NCI-H2029 (cell line): ENCODE data around the gene SLC7A7.
"Not testable (repeated sequence)": the region's sequence is repeated elsewhere in the genome, so short reads cannot be mapped to it uniquely, and the experiment has no call there.

Experiments used
- DNase-seq: peaks from one replicate; lab custom pipeline; 2025; lab: John Stamatoyannopoulos, UW

Gene SLC7A7

DNA sequence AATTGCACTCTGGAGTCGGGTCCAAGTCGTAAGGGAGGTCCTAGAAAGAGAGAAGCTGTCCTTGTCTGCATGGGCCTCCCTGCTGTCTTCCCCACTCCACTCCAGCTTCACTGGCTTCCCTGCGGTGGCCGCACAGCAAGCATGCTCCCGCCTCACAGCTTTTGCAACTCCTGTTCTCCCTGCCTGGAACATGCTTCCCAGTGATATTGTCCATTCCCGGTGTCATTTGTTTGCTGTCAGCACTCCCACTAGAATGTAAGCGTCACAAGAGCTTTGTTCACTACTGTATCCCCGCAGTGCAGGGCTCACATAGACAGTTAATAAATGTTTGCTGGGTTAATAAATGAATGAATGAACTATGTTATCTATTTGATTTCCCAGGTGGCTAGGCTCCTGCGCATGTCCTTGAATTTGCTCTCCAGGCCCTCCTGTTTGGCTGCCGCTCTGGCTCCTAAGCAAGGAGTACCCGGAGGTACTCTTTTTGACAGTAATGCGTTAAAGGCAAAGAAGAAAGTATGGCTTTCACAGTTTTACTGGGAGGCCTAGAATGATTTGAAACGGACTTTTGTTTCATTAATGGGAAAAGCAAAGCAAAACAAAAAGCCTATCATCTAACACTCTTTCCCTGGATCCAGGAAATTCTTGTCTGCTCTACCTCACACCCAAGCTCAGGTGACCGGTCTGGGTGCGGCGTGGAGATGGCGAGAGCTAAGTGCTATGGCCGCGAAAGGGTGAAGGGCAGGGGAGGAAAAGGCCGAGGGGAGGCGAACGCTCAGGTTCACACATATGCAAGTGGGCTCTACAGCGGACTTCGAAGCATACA, 6.2 kb upstream of the SLC7A7 start:
- peak; percentile 51 for DNase-seq

DNA sequence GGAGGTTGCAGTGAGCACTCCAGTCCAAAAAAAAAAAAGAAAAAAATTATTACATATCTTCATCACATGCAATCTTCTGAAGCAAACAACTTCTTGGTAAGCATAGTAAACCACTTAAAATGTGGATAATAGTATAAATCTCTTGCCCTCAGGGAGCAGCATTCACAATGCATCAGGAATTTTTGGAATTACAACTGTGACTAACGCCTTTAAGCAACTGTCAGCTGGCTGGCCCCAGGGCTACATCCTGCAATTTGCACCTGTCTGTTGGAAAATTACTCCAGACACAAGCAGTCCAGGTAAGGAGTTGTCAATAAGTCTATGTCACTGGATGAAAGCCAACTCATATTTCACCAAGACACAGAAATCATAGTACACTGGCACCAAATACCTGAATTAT, 5.5 kb upstream of the SLC7A7 start:
- DNase-seq = peak; percentile 44

DNA sequence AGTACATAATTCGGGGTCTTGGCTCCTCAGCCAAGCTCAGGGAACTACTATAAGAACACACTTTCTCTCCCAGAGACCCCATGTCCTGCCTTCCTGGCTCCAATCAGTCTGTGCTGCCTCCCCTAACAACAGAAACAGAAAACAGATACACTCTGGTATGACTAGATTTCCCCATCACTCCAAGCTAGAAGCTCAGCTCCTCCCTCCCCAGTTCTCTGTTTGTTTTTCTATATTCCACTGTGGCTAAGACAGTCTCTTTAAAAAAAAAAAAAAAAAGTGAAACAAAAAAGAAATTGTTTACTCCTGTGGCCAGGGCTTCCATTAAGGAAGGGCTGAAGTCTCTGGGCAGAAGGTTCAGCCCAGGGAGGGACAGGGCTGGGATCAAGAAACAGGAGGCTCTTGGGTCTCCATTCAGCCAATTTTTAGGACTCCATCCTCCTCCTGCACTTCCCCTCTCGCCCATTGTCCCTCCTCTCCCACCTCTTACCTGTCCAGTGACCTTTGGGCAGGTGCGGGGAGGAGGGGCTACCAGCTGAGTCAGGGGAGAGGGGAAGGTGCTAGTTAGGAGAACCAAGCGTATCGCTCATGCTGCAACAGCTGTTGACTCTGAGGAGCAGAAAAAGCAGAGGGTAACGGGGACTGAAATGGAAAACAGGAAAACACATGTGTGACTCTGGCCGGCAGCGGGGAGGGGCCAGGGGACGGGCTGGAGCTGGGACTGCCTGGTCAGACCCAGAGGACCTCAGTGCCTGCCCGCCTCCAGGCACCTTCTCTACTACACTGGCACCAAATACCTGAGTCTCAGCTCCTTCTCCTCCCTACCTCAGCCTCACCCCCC, 4.1 kb upstream of the SLC7A7 start:
- DNase-seq = peak; percentile 83

DNA sequence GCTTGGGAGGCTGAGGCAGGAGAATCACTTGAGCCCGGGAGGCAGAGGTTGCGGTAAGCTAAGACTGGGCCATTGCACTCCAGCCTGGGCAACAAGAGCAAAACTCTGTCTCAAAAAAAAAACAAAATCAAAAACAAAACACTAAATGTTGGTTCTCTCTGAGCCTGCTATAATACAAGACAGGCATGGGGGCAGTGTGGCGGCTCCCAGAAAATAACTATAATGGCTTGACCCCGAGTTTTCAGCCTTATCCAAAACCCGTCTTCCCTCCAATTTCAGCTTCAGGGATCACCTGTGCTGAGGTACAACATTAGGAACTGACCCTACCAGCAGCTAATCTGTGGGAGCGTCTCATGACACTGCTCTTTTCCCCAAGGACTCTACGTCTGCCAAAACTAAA, 862 bp downstream of the SLC7A7 start:
- DNase-seq = no peak

DNA sequence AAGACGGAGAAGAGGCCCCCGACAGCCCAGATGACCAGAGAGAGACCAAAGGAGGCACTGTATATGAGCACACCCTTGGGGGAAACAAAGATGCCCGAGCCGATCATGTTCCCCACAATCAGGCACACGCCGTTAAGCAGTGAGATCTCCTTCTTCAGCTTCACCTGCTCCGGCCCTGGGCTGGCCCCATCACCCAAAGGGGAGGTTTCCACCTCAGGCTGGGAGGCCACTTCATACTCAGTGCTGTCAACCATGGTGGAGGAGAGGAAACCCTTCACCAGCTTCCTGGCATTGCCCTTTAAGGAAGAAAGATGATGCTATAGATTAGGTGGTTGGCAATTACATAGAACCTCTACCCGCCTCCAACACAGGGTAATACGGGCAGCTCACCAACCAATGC, 2.1 kb downstream of the SLC7A7 start:
- peak; percentile 56 for DNase-seq

DNA sequence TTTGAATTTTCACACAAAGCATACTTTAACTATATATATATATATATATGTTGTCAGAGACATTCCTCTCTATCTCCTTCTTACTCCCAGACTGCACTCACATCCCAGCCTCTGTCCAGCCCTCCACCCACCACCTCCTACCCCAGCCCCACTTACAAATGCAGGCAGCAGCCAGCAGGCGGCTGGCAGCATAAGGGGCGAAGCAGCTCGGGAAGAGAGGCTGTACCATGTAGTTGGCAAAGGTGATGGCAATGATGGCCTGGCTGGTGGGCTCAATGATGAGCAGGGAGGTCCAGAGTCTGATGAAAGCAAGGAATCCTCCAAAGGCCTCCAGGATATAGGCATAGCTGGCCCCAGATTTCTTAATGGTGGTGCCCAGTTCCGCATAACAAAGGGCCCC, 2.5 kb downstream of the SLC7A7 start:
- no peak for DNase-seq

DNA sequence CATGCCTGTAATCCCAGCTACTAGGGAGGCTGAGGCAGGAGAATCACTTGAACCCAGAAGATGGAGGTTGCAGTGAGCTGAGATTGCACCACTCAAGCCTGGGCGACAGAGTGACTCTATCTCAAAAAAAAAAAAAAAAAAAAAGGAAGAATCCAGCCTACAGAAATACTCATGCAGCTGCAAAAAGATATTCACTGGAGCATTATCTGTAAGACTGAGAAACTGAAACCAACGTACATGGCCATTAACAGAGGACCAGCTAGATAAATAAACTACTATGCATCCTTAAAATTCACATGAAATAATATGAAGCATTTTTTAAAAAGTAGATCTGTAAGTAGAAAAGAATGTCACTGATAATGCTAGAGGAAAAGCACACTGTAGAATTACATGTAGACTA, 3.5 kb downstream of the SLC7A7 start:
- no peak for DNase-seq

DNA sequence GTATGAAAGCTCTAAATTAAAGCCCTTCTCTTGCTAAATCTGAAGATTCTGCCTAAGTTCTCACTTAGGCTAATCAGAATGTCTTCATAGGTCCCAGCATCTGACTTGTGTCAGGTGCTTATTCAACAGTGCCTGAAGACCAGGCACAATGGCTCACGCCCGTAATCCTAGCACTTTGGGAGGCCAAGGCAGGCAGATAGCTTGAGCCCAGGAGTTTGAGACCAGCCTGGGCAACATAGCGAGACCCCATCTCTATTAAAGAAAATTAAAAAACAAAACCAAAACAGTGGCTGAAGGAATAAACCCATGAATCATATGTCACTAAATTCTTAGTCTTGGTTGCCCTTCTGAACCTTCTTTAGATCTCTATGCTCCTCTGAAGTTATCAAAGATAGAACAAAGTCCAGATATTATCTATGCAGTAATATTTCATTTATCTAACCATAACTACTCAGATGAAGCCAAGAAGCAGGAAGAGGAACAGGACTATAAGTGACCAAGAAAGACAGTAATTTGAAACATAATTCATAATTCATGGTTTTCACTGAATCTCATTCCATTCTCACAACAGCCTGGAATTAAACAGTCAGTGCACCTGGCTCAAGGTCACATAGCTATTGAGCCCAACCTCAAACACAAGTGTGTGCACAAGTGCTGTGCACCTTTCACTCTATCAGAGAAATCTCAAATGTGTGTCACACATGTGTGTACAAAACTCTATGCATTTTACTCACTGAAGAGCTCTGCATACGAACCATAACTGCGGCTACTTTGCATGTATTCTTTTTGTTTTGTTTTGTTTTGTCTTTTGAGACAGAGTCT, 6.6 kb downstream of the SLC7A7 start:
- DNase-seq = no peak

DNA sequence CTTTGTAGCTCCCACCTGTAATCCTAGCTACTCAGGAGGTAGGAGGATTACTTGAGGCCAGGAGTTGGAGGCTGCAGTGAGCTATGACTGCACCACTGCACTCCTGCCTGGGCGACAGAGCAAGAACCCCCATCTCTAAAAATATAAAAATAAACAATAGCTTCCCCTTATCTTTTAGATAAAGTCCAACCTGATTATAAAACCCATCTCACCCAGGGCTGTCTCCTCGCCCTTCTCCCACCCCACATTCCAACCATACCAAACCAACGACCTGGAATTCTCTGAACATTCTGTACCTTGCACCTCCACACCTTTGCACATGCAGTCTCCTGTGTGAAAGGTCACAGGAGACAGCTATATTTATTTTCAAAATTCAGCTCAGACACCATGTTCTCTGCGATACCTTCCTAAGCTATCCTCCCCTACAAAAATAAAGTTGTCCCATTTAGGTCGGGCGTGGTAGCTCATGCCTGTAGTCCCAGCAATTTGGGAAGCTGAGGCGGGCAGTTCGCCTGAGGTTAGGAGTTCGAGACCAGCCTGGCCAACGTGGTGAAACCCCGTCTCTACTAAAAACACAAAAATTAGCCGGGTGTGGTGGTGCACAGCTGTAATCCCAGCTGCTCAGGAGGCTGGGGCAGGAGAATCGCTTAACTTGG, 7.7 kb downstream of the SLC7A7 start:
- DNase-seq = no peak

DNA sequence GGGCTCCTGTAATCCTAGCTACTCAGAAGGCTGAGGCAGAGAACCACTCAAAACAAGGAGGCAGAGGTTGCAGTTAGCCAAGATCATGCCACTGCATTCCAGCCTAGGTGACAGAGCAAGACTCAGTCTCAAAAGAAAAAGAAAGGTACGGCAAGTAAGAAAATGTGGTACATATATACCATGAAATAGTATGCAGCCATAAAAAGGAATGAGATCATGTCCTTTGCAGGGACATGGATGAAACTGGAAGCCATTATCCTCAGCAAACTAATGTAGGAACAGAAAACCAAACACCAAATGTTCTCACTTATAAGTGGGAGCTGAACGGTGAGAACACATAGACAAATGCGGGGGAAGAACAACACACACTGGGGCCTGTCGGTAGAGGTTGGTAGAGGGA, 10.0 kb downstream of the SLC7A7 start:
- not testable (repeated sequence) for DNase-seq

DNA sequence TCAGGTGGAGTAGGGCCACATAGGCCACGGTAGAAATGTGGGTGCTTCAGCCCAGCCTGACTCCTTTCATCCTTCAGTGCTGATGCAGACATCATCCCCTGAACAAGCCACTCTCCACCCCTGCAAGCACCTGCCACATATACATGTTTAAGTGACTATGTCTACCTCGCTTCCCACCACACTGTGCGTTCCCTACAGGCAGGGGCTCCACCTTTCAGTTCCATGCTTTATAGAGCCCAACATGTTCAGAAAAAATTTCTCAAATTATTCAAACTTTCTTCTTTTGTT, 11.6 kb downstream of the SLC7A7 start:
- DNase-seq = no peak

DNA sequence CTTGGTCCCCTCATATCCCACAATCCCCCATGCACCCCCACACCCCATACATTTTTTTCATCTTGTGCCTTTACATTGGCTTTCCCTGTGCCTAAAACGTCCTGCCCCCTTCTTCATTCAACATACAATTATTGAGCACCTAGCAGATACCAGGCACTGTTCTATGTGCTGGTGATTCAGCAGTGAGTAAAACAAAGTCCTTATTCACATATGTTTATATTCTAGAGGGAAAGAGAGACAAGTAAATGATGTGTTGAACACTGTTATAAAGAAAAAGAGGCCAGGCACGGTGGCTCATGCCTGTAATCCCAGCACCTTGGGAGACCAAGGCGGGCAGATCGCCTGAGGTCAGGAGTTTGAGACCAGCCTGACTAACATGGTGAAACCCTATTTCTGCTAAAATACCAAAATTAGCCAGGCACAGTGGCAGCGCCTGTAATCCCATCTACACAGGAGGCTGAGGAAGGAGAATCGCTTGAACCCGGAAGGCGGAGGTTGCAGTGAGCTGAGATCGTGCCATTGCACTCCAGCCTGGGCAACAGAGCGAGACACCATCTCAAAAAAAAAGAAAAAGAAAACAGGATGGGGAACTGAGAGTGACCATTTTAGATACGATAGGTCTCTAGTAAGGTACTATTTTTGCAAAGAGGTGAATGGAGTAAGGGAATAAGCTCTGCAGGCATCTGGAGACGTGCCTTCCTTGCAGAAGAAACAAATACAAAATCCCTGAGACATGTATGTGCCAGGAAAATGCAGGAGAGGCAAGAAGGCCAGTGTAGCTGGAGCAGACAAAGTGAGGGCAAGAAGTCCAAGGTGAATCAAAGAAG, 12.2 kb downstream of the SLC7A7 start:
- DNase-seq = no peak

DNA sequence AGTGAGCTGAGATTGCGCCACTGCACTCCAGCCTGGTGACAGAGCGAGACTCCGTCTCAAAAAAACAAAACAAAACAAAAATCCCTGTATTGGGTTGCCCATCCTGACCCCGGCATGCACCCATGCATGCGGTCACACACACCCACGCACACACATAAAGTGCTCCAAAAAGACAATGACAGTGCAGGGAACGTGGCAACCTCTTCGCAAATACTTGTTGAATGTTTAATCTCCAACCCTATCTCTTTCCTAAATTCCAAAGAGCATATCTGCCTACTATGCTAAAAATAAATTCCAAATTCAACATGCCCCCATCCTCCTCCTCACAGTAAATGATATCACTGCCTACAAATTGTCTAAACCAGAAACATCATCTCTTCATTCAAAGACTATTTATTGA, 13.5 kb downstream of the SLC7A7 start:
- no peak for DNase-seq

DNA sequence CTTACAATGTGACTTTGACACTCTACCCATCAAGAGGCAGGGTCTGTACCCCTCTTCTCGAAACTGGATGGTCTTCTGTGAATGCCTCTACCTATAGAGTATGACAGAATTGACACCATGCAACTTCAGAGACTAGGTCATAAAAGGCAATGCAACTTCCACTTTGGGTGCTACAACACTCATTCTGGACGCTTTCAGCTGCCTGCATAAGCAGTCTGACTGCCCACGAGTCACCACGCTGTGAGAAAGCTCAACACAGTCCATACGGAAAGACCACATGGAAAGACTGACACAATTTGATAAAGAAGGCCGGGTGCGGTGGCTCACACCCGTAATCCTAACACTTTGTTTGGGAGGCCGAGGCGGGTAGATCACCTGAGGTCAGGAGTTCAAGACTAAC, 14.9 kb downstream of the SLC7A7 start:
- no peak for DNase-seq

DNA sequence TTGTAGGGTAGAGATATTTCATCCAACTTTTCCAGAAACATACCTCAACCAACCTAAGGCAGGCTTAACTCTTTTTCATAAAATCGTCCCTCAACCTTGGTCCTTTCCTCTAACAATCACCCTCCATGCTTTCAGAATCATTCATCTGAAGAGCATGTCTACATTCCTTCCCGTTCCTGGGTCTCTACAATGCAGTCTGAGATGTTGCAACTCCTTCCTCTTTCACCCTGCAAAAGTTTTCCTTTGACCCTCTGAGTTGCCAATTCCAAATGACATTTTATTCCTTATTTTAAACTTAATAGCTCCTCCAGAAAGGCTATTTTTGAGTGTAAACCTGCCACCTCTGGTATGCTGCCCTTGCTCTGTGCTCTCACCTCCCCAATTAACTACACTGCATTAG, 16.7 kb downstream of the SLC7A7 start:
- DNase-seq = no peak

DNA sequence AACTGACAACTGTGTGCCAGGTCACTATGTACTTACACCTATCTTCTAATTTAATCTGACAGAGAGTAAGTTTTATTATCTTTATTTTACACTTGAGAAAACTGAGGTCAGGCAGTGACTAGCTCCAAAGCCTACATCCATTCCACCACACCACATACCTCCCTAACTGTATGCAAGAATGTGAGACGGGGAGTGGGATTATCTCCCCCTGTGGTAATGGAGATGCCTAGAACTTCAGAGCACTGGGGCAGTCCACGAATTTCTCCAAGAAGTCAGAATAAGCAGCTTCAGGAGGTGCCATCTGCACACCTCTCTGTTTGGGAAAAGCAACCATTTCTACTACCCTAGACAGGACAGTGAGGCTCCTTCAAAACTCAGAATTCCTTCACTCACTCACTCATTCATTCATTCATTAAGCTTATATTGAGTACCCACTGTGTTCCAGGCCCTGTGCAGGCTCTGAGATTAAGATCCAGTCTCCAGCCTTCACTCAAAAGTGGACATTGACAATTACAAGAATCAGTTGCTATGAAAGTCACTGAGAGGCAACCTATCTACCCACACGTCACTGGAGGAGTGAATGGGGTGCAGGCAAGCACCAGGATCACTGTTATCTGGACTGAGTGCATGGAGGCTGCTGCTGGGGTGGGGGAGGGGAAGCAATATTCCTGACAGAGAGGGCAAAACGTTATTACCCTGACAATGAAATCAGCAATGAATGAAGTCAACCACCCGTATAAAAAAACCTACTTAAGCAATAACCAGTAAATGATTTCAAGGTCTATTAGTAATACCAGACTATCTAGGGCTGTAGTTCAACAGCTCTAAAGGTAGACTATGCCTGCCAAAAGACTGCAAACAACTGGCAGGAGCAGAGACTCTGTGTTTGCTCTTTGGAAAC, 18.0 kb downstream of the SLC7A7 start:
- peak; percentile 51 for DNase-seq

DNA sequence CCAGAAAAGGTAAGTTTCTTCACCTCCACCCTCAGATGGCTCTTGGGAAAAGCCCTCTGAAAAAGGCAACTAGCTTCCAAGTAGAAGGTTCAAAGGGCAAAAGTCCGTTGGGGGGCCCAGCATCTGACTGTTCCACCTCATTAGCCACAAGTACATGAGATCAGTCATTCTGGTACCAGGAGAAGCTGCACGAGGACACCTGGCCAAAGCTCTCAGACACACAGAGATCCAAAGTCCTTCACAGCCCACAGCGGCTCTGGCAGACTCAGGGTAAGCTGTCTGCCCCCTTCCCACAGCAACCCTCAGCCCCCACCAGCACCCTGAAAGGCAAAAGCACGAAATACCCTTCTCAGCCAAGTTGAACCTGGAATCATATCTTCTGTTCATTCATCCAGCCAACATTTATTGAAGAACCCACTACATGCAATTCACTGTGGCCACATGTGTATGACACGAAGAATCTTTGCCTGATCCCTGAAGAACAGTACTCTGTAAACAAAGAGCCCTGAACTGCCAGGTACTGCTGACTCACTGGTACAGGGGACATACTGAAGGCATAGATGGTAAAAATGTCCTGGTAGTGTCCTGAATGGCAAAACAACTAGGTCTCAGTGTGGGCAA, 19.0 kb downstream of the SLC7A7 start:
- no peak for DNase-seq

DNA sequence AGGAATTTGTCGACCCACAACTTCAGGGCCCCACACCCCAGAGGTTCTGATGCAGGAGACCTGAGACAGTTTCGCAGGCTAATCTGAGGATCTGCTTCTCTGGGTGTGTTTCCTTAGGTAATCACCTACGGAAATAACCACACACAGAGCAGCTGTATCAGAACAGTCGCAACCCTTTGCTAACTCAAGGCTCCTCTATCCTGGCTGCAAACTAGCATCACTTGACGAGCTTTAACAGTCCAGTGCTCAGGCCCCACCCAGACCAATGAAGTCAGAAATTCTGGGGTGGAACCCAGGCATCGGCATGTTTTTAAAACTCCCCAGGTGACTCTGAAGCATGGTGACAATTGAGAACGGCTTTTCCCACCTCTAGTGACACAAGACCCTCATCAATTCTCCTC, 20.7 kb downstream of the SLC7A7 start:
- DNase-seq = no peak

DNA sequence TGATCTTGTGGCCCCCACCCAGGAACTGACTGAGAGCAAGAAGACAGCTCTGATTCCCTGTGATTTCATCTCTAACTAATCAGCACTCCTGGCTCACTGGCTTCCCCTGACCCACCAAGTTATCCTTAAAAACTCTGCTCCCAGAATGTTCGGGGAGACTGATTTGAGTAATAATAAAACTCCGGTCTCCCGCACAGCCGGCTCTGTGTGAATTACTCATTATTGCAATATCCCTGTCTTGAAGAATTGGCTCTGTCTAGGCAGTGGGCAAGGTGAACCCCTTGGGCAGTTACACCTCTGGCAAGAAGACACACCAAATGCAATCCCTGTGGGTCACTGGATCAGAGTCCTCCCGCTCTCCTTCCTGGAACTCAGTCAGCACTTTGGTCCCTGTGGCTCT, 21.3 kb downstream of the SLC7A7 start:
- no peak for DNase-seq

DNA sequence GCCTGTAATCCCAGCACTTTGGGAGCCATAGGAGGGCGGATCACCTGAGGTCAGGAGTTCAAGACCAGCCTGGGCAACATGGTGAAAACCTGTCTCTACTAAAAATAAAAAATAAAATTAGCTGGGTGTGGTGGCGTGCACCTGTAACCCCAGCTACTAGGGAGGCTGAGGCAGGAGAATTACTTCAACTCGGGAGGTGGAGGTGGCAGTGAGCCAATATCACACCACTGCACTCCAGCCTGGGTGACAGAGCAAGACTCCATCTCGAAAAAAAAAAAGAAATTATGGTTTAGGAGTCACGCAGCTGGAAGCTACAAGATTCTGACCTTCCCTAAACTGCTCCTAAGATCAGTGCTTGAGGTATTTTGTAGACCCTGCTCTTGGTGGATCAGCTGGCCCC, 21.7 kb downstream of the SLC7A7 start:
- DNase-seq = not testable (repeated sequence)
